SK-N-SH (cell line): Measurements from ENCODE around the gene C1orf52. TPM values are rescaled to one million over a fixed set of nuclear protein-coding genes. Genes with fewer than 3 reads are reported as not detected.

Experiments used
- CTCF ChIA-PET: fragments of 300-600, 350-600 bp; formaldehyde crosslinking; extraction: SDS; loops from one replicate; lab custom pipeline; 2021; lab: Yijun Ruan, JAX
- POLR2A ChIA-PET: fragments of 350-600 bp; sonication (Branson Sonifier 250); formaldehyde crosslinking; extraction: SDS; loops from one replicate; lab custom pipeline; 2020; ENCODE audit warnings: antibody characterized with exemption, inconsistent platforms; lab: Yijun Ruan, JAX
- DNase-seq: peaks from one replicate; pipeline ENCODE4 v3.0.0; 2012
- H2AFZ ChIP-seq: fragments of 200-600 bp; sonication (generic); 2 replicates; pipeline ENCODE4 v1.8.1; 2016; ENCODE audit warnings: antibody characterized with exemption, mild to moderate bottlenecking, low read depth
- H3F3A ChIP-seq: fragments of 200-600 bp; sonication (generic); replicated peaks from 2 replicates; pipeline ENCODE3; 2016; ENCODE audit warnings: antibody characterized with exemption, mild to moderate bottlenecking; ENCODE audit not compliant: insufficient read depth
- H3K27ac ChIP-seq, 2 experiments: fragments of 200-500 bp in 1 of 2; fragments of 200-600 bp in 1 of 2; sonication (Bioruptor generic) in 1 of 2; sonication (generic), shearing (Covaris generic) in 1 of 2; 2 replicates each; pipeline versions ENCODE4 v1.5.1 to v1.6.1; 2014 to 2016; ENCODE audit warnings: low read depth in 2 of 2, inconsistent platforms in 1 of 2, low read length in 1 of 2, mild to moderate bottlenecking in 1 of 2, mixed read lengths in 1 of 2
- H3K27me3 ChIP-seq: fragments of 200-600 bp; sonication (generic), shearing (Covaris generic); 2 replicates; pipeline ENCODE4 v1.6.1; 2016; ENCODE audit warnings: mixed run types; ENCODE audit not compliant: insufficient read depth
- H3K36me3 ChIP-seq, 2 experiments: fragments of 200-500 bp in 1 of 2; fragments of 200-600 bp in 1 of 2; sonication (Bioruptor generic) in 1 of 2; sonication (generic) in 1 of 2; replicated peaks in 1 of 2; 2 replicates each; pipeline versions ENCODE3 to v1.5.1; 2014 to 2016; ENCODE audit warnings: low read length in 1 of 2, mild to moderate bottlenecking in 1 of 2; ENCODE audit not compliant: insufficient read depth in 2 of 2, control insufficient read depth in 1 of 2
- H3K4me1 ChIP-seq, 2 experiments: fragments of 200-500 bp in 1 of 2; fragments of 200-600 bp in 1 of 2; sonication (Bioruptor generic) in 1 of 2; sonication (generic), shearing (Covaris generic) in 1 of 2; 2 replicates each; pipeline versions ENCODE4 v1.5.1 to v1.6.1; 2014 to 2016; ENCODE audit warnings: low read depth in 1 of 2, low read length in 1 of 2, mixed run types in 1 of 2; ENCODE audit not compliant: insufficient read depth in 2 of 2, control insufficient read depth in 1 of 2
- H3K4me2 ChIP-seq: fragments of 200-600 bp; sonication (generic), shearing (Covaris generic); 2 replicates; pipeline ENCODE4 v1.6.1; 2017; ENCODE audit warnings: mixed run types
- H3K4me3 ChIP-seq, 2 experiments: fragments of 200-500 bp in 1 of 2; fragments of 200-600 bp in 1 of 2; sonication (Bioruptor generic) in 1 of 2; sonication (generic), shearing (Covaris generic) in 1 of 2; 2 replicates each; pipeline versions ENCODE4 v1.5.1 to v1.8.1; 2014 to 2016; ENCODE audit warnings: low read depth in 2 of 2, inconsistent platforms in 1 of 2, low read length in 1 of 2, mild to moderate bottlenecking in 1 of 2, mixed read lengths in 1 of 2, moderate library complexity in 1 of 2
- H3K79me2 ChIP-seq: fragments of 200-600 bp; sonication (generic); 2 replicates; pipeline ENCODE4 v1.8.1; 2017; ENCODE audit warnings: mild to moderate bottlenecking; ENCODE audit not compliant: insufficient read depth
- H3K9ac ChIP-seq: fragments of 200-600 bp; sonication (generic); 2 replicates; pipeline ENCODE4 v1.6.1; 2017; ENCODE audit warnings: mixed run types
- H3K9me2 ChIP-seq: fragments of 200-600 bp; sonication (generic); 2 replicates; pipeline ENCODE4 v1.6.1; 2017; ENCODE audit warnings: mixed run types
- H3K9me3 ChIP-seq: fragments of 200-600 bp; sonication (generic); 2 replicates; pipeline ENCODE4 v1.6.1; 2017; ENCODE audit warnings: mixed run types, mild to moderate bottlenecking, moderate library complexity
- H4K20me1 ChIP-seq: fragments of 200-600 bp; sonication (generic); 2 replicates; pipeline ENCODE4 v1.6.1; 2017; ENCODE audit warnings: mild to moderate bottlenecking, mixed run types; ENCODE audit not compliant: insufficient read depth
- CHD2 ChIP-seq: fragments of 150-350 bp; IDR thresholded peaks from 2 replicates; pipeline ENCODE4 v1.6.1; 2018; ENCODE audit warnings: low read length; ENCODE audit not compliant: partially characterized antibody
- EP300 ChIP-seq, 2 experiments: IDR thresholded peaks; 2 replicates each; pipeline versions ENCODE4 v1.4.0 to v1.6.1; 2012; ENCODE audit warnings: borderline replicate concordance in 1 of 2, low read depth in 1 of 2, low read length in 1 of 2
- EZH2phosphoT487 ChIP-seq: fragments of 200-600 bp; sonication (generic); IDR thresholded peaks from 2 replicates; pipeline ENCODE4 v1.6.1; 2017; ENCODE audit warnings: low read depth, mixed run types, mild to moderate bottlenecking, antibody characterized with exemption, moderate library complexity, borderline replicate concordance
- FOSL2 ChIP-seq: IDR thresholded peaks from 2 replicates; pipeline ENCODE4 v1.4.0; 2012; ENCODE audit warnings: low read depth, mild to moderate bottlenecking, moderate library complexity, borderline replicate concordance
- MEF2A ChIP-seq: IDR thresholded peaks from 2 replicates; pipeline ENCODE4 v1.4.0; 2012; ENCODE audit warnings: low read depth, borderline replicate concordance
- MXI1 ChIP-seq: IDR thresholded peaks from 2 replicates; pipeline ENCODE4 v1.6.1; 2012; ENCODE audit warnings: mild to moderate bottlenecking, low read depth, low read length, improper control_type of control experiment
- NRF1 ChIP-seq: IDR thresholded peaks from 2 replicates; pipeline ENCODE4 v1.6.1; 2012; ENCODE audit warnings: low read depth, mild to moderate bottlenecking, low read length
- PBX3 ChIP-seq: IDR thresholded peaks from 2 replicates; pipeline ENCODE4; 2012
- RAD21 ChIP-seq: IDR thresholded peaks from 2 replicates; pipeline ENCODE4 v1.6.1; 2012; ENCODE audit warnings: mild to moderate bottlenecking, low read length
- SIN3A ChIP-seq: IDR thresholded peaks from 2 replicates; pipeline ENCODE4 v1.6.1; 2012; ENCODE audit warnings: low read depth, mild to moderate bottlenecking, low read length, moderate library complexity, borderline replicate concordance
- WGBS: methylation state at CpG from one replicate; pipeline ENCODE4 v1.1.6; 2017; ENCODE audit warnings: low lambda C conversion rate; 5-methylcytosine and 5-hydroxymethylcytosine counted together
- polyA plus RNA-seq, 3 experiments: library from polyadenylated mRNA; depleted of rRNA; stranded (reverse); fragments of >200 nt; gene quantifications; 2 replicates each; pipeline ENCODE4 v1.2.3, GENCODE V29; 2012

Gene C1orf52
- polyA plus RNA-seq, 1 of the 3 experiments (the other 2 are of a cell fraction), result 23.4 TPM

GRCh38 chr1:85264150-85264549 is 4.7 kb upstream of the C1orf52 start:
- H4K20me1 ChIP-seq, result 0 out of 2 replicates have a peak, but pooled peaks cover 4% of the 10 kb centered on the region
- WGBS, result 85% methylated on average over 2 of the region's 2 CpGs
- H3K4me1 ChIP-seq, result peaks cover 4 to 8% of the 10 kb centered on the region in 2 experiments; a peak in 2 of 4 replicates
- peaks cover 41 to 44% of the 10 kb centered on the region in 2 experiments for H3K36me3 ChIP-seq
- TF ChIP-seq NRF1, result no peak
- peak; percentile 34 for TF ChIP-seq FOSL2
- peak; percentile 65 for TF ChIP-seq PBX3
- TF ChIP-seq EP300 (IDR thresholded peaks at IDR 0.05; ENCODE audit: borderline replicate concordance in 1 of 2, low read depth in 1 of 2, low read length in 1 of 2), result 0 out of 4 replicates have a peak, but pooled peaks of 1 of the 2 experiments have one; percentile 9
- no peaks in the 10 kb centered on the region for H3K27me3 ChIP-seq
- no peaks in the 10 kb centered on the region for H3K9me2 ChIP-seq
- 0 out of 2 replicates have a peak overlapping the region, but pooled peaks have one; percentile 24 for H3K4me2 ChIP-seq
- H3K9ac ChIP-seq, result no peak overlapping the region
- no peak for DNase-seq
- ChIA-PET POLR2A (no interaction called here), CTCF (interaction anchor here (1.8 kb wide), 2 partner anchors 9 to 320 kb away, joined by 6 to 7 read pairs; no protein-coding TSS in a partner anchor)
- H3F3A ChIP-seq, result peaks cover 62% of the 10 kb centered on the region
- H3K9me3 ChIP-seq, result no peaks in the 10 kb centered on the region
- no peak overlapping the region for H2AFZ ChIP-seq
- peaks cover 24% of the 10 kb centered on the region for H3K79me2 ChIP-seq
- H3K27ac ChIP-seq, result peak overlapping the region in 1 of 2 experiments; percentile 62; a peak in 2 of 4 replicates
- H3K4me3 ChIP-seq, result no peak overlapping the region

GRCh38 chr1:85262985-85263384 is 3.5 kb upstream of the C1orf52 start:
- no peak overlapping the region for H2AFZ ChIP-seq
- TF ChIP-seq EZH2phosphoT487 (no peak), MEF2A (no peak), MXI1 (no peak), RAD21 (no peak), CHD2 (no peak), SIN3A (no peak)
- TF ChIP-seq, all 33 proteins: peak for 0
- H3K9me3 ChIP-seq, result no peaks in the 10 kb centered on the region
- DNase-seq, result no peak
- H3K9ac ChIP-seq, result no peak overlapping the region
- peaks cover 25% of the 10 kb centered on the region for H3K79me2 ChIP-seq
- H3K27me3 ChIP-seq, result no peaks in the 10 kb centered on the region
- H3K4me3 ChIP-seq, result no peak overlapping the region
- H3K36me3 ChIP-seq, result peaks cover 35 to 37% of the 10 kb centered on the region in 2 experiments
- POLR2A ChIA-PET, result no interaction called here
- H4K20me1 ChIP-seq, result peaks cover 9% of the 10 kb centered on the region
- no peaks in the 10 kb centered on the region for H3K9me2 ChIP-seq
- H3K4me1 ChIP-seq, result peaks cover 8 to 9% of the 10 kb centered on the region in 2 experiments; a peak in 3 of 4 replicates
- peaks cover 56% of the 10 kb centered on the region for H3F3A ChIP-seq
- CTCF ChIA-PET, result interaction anchor here (1.8 kb wide), 1 partner anchor 8 kb away, joined by 6 read pairs; no protein-coding TSS in a partner anchor
- H3K27ac ChIP-seq, result 0 out of 4 replicates have a peak overlapping the region, but pooled peaks of 1 of the 2 experiments have one; percentile 62
- H3K4me2 ChIP-seq, result no peak overlapping the region
